Caco-2 (cell line): ENCODE measurements around the gene ERGIC1. TPM values are rescaled to one million over a fixed set of nuclear protein-coding genes. Genes with fewer than 3 reads are reported as not detected.
A peak's percentile ranks its signal among the peaks of the same experiment; 100 is the strongest.

ENCODE experiments used
- BruUV-seq: library from RNA; stranded (reverse); fragments of 400-500 nt; replicated peaks from 2 replicates; lab custom pipeline; 2021; lab: Mats Ljungman, UMichigan
- CTCF ChIA-PET: fragments of 300-600 bp; sonication (Branson Sonifier 250); formaldehyde crosslinking; loops from one replicate; lab custom pipeline; 2022; ENCODE audit warnings: antibody characterized with exemption; lab: Charles Lee
- POLR2A ChIA-PET: fragments of 300-600 bp; sonication (Branson Sonifier 250); formaldehyde crosslinking; loops from one replicate; lab custom pipeline; 2022; ENCODE audit warnings: antibody characterized with exemption; lab: Charles Lee
- DNase-seq, 2 experiments: peaks; one replicate each; pipeline versions ENCODE4 v3.0.0 to v3.0.0-alpha.2; 2020 to 2022
- H3K27me3 ChIP-seq: replicated peaks from 2 replicates; pipeline ENCODE4 v1.6.0; 2011; ENCODE audit warnings: low read length; ENCODE audit not compliant: control insufficient read depth, insufficient read depth
- H3K36me3 ChIP-seq: 2 replicates; pipeline ENCODE4 v1.5.1; 2011; ENCODE audit warnings: low read length; ENCODE audit not compliant: control insufficient read depth, insufficient read depth
- H3K4me1 ChIP-seq: fragments of 250-450 bp; sonication (Bioruptor Pico); 2 replicates; pipeline ENCODE4 v1.5.1; 2020; ENCODE audit warnings: mild to moderate bottlenecking
- H3K4me3 ChIP-seq: 2 replicates; pipeline ENCODE4 v1.5.1; 2011; ENCODE audit warnings: low read depth, mild to moderate bottlenecking, control low read depth, low read length
- H3K9me3 ChIP-seq: fragments of 250-450 bp; sonication (Bioruptor Pico); 2 replicates; pipeline ENCODE4 v1.5.1; 2020; ENCODE audit warnings: mild to moderate bottlenecking, moderate library complexity
- H3K27ac Mint-ChIP-seq: one replicate; pipeline ENCODE4 v1.8.0; 2022; ENCODE audit warnings: mixed read lengths; ENCODE audit not compliant: unreplicated experiment
- H3K27me3 Mint-ChIP-seq: one replicate; pipeline ENCODE4 v1.8.0; 2022; ENCODE audit warnings: mixed read lengths; ENCODE audit not compliant: insufficient read depth, unreplicated experiment
- H3K36me3 Mint-ChIP-seq: one replicate; pipeline ENCODE4 v1.8.0; 2022; ENCODE audit warnings: mild to moderate bottlenecking, mixed read lengths; ENCODE audit not compliant: insufficient read depth, unreplicated experiment
- H3K4me1 Mint-ChIP-seq: one replicate; pipeline ENCODE4 v1.8.0; 2022; ENCODE audit warnings: low read depth, mixed read lengths; ENCODE audit not compliant: unreplicated experiment
- H3K4me3 Mint-ChIP-seq: one replicate; pipeline ENCODE4 v1.8.0; 2022; ENCODE audit warnings: mild to moderate bottlenecking, moderate library complexity, mixed read lengths; ENCODE audit not compliant: unreplicated experiment
- H3K9me3 Mint-ChIP-seq: one replicate; pipeline ENCODE4 v1.8.0; 2022; ENCODE audit warnings: mixed read lengths; ENCODE audit not compliant: unreplicated experiment
- intact Hi-C: fragments of 100-400 bp; cut with micrococcal nuclease; formaldehyde crosslinking; loops from one replicate; pipeline ENCODE4 v1.10.0; 2022; ENCODE audit not compliant: unreplicated experiment
- total RNA-seq: library from RNA; stranded (reverse); gene quantifications from 2 replicates; pipeline ENCODE4 v1.2.3, GENCODE V29; 2022
- TF ChIP-seq, protein P1 (sequence below), 2 experiments: fragments of 200-600 bp in 1 of 2; IDR thresholded peaks; 1 replicate in 1 of 2; 2 replicates in 1 of 2; pipeline versions ENCODE4 v1.5.1 to v1.8.0; 2011 to 2022; ENCODE audit warnings: antibody characterized with exemption in 1 of 2, control low read depth in 1 of 2, inconsistent platforms in 1 of 2, low read depth in 1 of 2, low read length in 1 of 2, mild to moderate bottlenecking in 1 of 2, moderate library complexity in 1 of 2; ENCODE audit not compliant: insufficient read depth in 1 of 2, severe bottlenecking in 1 of 2, unreplicated experiment in 1 of 2

Gene ERGIC1
- total RNA-seq, 1 experiment from 2014 or later: 161 TPM

DNA sequence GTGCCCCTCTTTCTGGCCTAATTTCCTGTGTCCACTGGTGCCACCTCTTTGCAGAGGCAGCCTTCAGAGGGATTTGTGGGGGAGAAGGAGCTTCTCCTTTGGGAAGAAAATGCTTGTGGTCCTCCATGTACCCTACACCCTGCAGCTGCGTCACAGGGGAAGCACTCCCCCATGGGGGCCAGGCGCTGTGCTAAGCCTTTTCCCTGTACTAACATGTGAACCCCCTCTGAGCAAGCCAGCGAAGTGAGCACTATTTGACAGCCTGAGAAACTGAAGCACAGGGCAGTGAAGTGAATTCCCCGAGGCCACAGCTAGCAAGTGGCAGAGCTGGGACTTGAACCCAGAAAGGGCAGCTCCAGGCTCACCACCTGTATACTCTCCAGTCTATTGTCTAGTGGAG, 32.3 kb downstream of the ERGIC1 start:
- CTCF ChIA-PET: no interaction called here
- DNase-seq: no peak
- Mint-ChIP-seq H3K4me3 (no peak overlapping the region), H3K36me3 (peaks cover 44% of the 10 kb centered on the region), H3K9me3 (no peaks in the 10 kb centered on the region), H3K27ac (peak overlapping the region; percentile 45), H3K27me3 (no peaks in the 10 kb centered on the region), H3K4me1 (peaks cover 40% of the 10 kb centered on the region)
- intact Hi-C loops: no loop called here
- Histone ChIP-seq H3K27me3 (no peaks in the 10 kb centered on the region), H3K4me3 (no peak overlapping the region), H3K4me1 (peaks cover 48% of the 10 kb centered on the region), H3K36me3 (no peaks in the 10 kb centered on the region; the same call in 1 of the 2 replicates), H3K9me3 (no peaks in the 10 kb centered on the region)
- POLR2A ChIA-PET: no interaction called here
- TF ChIP-seq, protein P1, sequence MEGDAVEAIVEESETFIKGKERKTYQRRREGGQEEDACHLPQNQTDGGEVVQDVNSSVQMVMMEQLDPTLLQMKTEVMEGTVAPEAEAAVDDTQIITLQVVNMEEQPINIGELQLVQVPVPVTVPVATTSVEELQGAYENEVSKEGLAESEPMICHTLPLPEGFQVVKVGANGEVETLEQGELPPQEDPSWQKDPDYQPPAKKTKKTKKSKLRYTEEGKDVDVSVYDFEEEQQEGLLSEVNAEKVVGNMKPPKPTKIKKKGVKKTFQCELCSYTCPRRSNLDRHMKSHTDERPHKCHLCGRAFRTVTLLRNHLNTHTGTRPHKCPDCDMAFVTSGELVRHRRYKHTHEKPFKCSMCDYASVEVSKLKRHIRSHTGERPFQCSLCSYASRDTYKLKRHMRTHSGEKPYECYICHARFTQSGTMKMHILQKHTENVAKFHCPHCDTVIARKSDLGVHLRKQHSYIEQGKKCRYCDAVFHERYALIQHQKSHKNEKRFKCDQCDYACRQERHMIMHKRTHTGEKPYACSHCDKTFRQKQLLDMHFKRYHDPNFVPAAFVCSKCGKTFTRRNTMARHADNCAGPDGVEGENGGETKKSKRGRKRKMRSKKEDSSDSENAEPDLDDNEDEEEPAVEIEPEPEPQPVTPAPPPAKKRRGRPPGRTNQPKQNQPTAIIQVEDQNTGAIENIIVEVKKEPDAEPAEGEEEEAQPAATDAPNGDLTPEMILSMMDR (IDR thresholded peaks at IDR 0.05; ENCODE audit: insufficient read depth in 1 of 2, low read depth in 1 of 2, low read length in 1 of 2, severe bottlenecking in 1 of 2, unreplicated experiment in 1 of 2): no peak
- BruUV-seq: no TSS peak

DNA sequence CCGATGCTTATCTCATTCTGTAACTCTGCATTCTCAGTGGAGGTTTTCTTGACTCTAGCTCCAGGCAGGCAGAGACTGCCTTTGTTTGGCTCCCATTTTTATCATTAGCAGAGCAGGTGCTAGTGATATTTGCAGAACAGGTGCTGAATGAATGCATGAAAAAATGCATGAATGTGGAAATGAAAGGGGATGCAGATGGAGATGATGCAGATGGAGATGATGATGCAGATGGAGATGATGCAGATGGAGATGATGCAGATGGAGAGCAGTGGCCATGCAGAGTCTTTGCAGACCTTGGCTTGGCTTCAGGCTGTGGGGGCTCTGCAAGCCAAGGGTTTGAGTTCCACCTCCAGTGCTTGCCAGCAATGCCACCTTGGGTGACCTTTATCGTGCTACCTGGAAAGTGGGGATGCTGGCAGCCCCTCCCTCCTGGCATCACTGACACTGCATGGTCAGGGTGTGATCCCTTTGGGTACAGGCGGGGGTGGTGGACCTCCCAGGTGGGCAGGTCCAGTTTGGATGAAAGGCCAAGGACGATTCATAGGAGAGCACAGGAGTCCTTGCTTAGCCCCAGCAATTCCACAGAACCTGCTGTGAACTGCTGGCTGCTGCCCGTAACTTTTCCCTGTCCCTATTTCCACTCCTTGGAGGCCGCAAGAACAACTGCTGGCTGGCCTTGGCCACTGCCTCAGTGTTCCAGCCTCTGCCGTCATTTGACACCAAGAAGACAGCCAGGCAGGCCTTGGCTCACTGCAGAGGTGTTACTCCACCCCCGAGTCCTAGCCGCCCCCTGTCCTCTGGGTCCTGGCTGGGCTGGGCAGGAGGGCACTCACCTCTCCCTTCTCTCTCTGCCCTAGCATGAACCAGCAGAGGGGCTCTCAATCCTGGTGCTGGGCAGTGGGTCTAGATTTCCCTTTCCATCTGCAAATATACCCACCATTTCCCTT, 33.0 kb downstream of the ERGIC1 start:
- no peaks in the 10 kb centered on the region for H3K9me3 ChIP-seq
- no peaks in the 10 kb centered on the region for H3K27me3 ChIP-seq
- BruUV-seq: no TSS peak
- no peaks in the 10 kb centered on the region for H3K9me3 Mint-ChIP-seq
- no peak overlapping the region for H3K4me3 Mint-ChIP-seq
- H3K36me3 ChIP-seq: no peaks in the 10 kb centered on the region; the same call in 1 of the 2 replicates
- H3K4me1 ChIP-seq: peaks cover 45% of the 10 kb centered on the region
- intact Hi-C loops: no loop called here
- H3K36me3 Mint-ChIP-seq: peaks cover 39% of the 10 kb centered on the region
- POLR2A ChIA-PET: interaction anchor here (0.7 kb wide), 1 partner anchor 8 kb away, joined by 3 read pairs; no protein-coding TSS in a partner anchor
- peak overlapping the region; percentile 61 for H3K27ac Mint-ChIP-seq
- H3K27me3 Mint-ChIP-seq: no peaks in the 10 kb centered on the region
- CTCF ChIA-PET: no interaction called here
- no peak overlapping the region for H3K4me3 ChIP-seq
- no peak for DNase-seq
- TF ChIP-seq, protein P1 (IDR thresholded peaks at IDR 0.05; ENCODE audit: insufficient read depth in 1 of 2, low read depth in 1 of 2, low read length in 1 of 2, severe bottlenecking in 1 of 2, unreplicated experiment in 1 of 2): no peak
- H3K4me1 Mint-ChIP-seq: peaks cover 36% of the 10 kb centered on the region

DNA sequence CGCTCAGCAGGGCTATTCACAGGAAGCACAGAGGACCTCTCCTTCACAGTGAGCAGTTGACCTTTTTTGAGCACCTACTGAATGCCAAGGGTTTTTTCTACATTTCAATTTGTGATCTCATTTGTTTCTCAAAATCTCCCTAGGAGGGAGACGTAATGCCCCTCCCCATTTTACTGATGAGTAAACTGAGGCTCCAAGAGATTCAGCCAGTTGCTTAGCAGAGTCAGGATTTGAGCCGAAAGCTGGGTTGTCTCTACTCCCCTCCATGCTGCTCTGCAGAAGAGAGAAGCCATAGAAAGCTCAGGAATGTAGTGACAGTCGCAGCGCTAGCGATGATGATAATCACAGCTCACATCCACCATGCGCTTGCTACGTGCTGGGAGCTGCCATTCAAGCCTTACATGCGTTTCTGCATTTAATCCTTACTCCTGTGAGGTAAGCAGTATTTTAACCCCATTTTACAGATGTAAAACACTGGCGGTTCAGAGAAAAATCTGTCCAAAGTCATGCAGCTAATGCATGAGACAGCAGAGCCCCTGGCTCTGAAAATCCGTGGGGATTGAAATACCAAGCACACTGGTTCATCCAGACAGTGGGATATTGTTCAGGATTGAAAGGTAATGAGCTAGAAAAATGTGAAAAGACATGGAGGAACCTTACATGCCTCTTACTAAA, 33.8 kb downstream of the ERGIC1 start:
- DNase-seq: no peak
- Mint-ChIP-seq H3K36me3 (peaks cover 38% of the 10 kb centered on the region), H3K4me1 (peaks cover 28% of the 10 kb centered on the region), H3K27ac (peak overlapping the region; percentile 61), H3K4me3 (no peak overlapping the region), H3K9me3 (no peaks in the 10 kb centered on the region), H3K27me3 (no peaks in the 10 kb centered on the region)
- no TSS peak for BruUV-seq
- no peaks in the 10 kb centered on the region for H3K27me3 ChIP-seq
- TF ChIP-seq, protein P1 (IDR thresholded peaks at IDR 0.05; ENCODE audit: insufficient read depth in 1 of 2, low read depth in 1 of 2, low read length in 1 of 2, severe bottlenecking in 1 of 2, unreplicated experiment in 1 of 2): no peak
- ChIA-PET POLR2A (interaction anchor here (0.7 kb wide), 1 partner anchor 9 kb away, joined by 3 read pairs; no protein-coding TSS in a partner anchor), CTCF (no interaction called here)
- H3K4me3 ChIP-seq: no peak overlapping the region
- intact Hi-C loops: no loop called here
- no peaks in the 10 kb centered on the region; the same call in 1 of the 2 replicates for H3K36me3 ChIP-seq
- no peaks in the 10 kb centered on the region for H3K9me3 ChIP-seq
- peaks cover 38% of the 10 kb centered on the region for H3K4me1 ChIP-seq
